GM21717 (cell line): ENCODE measurements around the gene STXBP6.

Experiments
- ATAC-seq: cut with Tn5 transposase; IDR thresholded peaks from one replicate; pipeline ENCODE4 v1.9.1; 2021; ENCODE audit warnings: mild to moderate bottlenecking, moderate library complexity; ENCODE audit not compliant: unreplicated experiment

STXBP6 gene

DNA sequence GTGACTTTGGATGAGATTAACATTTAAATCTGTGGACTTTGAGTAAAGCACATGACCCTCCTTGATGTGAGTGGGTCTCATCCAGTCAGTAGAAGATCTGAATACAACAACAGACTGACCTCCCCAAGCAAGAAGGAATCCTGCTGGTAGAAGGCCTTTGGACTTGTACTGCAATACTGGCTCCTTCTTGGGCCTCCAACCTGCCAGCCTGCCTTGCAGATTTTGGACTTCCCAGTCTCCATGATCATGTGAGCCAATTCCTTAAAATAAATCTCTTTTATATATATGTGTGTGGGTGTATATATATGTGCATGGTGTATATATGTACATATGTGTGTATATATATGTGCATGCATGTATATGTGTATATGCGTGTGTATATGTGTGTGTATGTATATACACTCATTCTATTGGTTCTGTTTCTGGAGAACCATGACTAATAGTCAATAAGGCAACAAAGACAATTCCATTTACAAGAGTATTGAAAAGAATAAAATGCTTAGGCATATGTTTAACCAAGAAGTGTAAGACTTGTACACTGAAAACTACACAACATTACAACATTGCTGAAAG, 183.8 kb downstream of the STXBP6 start:
- ATAC-seq, result no peak

DNA sequence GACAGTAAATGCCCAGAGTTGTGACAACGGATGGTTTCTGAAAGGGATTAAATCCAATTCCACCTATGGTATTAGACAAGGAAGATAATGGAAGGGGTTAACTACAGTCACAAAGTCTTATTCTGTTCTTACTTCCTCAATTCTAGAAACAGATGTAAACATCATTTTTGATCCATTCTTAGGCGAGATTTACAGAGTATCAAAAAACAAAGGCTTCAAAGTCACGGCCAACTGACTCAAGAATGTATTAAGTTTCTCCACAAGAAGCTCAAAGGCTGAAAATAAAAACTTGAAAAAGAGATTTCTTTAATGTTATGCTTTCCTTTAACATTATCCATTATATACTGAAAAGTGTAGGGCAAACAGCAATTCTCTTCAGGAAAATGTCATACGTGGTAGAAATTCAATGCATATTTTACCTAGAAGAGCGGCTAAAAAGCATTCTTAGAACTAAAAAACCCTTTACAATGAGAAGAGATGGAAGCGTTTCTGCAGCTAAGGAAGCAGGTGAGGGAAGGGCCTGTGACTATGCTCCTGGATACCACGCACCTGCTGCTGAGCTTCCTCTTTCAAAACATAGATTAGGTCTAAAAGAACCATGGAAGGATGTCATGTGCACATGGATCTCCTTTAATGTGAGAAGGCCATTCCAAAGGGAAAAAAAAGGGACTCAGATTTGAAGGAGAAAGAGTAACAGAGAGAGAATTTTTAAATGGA, 185.8 kb downstream of the STXBP6 start:
- no peak for ATAC-seq

DNA sequence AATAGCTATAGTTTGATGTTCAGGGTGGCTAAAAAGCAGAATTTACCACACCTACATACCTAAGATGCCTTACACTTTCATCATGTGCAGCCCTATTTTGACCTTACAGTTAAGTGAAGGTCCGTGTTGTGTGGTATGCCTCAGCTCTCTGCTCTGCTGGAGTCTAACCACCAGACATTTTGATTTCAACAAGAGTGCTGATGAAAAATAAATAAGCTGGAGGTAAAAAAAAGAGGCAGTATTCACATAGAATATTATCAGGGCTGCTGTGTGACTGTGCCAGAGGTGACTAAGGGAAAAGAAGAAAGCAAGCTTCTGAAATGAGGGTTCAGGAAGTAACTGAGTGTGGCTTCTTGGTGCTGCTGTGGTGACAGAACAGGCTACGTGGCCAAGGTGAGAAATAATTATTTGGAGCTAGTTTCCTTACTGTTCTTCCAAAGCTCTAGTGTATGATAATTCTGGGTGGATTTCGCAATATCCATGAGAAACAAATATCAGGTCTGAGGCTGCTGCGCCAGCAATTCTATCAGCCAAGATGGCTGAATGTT, 188.8 kb downstream of the STXBP6 start:
- no peak for ATAC-seq

DNA sequence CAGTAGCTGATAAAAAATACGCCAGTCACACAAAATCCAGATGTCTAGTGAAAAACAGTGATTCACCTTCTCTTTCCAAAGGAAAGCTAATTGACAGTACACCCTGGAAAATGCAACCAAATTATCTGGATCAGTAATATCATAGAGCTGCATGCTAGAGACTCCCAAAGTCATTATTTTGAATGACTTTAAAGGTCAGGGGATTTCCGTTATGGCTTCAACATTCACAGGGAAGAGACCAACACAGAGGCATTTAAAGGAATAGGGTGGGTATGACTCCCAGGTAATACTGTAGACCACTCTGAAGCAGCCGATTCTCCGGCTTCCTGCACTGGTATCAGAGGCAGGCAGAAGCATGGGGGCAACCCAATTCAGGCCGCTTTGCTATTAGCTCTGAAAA, 190.4 kb downstream of the STXBP6 start:
- ATAC-seq, result no peak

DNA sequence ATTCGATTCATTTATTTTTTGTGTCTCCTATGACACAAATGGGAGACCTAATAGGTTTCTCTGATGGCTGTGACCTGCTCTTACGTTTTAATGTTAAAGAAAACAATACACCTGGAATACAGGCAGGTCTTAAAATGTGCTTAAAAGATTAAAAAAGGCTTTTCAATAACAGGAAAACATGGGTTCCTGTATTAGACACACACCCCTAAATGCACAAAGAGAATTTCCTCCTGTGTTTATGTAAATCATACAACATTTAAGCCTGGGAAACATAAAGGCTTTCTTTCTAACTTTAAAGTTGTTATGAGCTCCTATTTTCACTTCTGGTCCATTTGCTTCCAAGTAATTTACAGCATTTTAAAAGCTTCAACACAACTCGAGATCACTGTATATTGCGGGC, 191.3 kb downstream of the STXBP6 start:
- no peak for ATAC-seq

DNA sequence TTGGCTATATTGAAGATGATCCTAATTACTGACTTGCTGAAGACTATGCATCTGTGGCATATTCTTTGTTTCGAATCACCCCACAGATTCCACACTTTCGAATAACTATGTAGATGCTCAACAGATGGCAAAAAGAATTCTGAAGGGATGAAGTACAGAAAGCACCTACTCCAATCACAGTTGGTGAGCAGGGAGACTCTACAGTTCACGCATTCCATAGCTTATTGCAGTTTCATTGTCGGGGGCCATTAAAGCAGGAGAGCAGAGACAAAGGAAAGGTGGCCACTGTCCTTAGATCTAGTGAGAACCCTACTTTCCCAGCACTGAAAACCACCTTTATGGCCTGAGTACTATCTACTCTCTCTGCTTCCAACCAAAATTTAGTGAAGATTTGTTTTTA, 191.9 kb downstream of the STXBP6 start:
- no peak for ATAC-seq

DNA sequence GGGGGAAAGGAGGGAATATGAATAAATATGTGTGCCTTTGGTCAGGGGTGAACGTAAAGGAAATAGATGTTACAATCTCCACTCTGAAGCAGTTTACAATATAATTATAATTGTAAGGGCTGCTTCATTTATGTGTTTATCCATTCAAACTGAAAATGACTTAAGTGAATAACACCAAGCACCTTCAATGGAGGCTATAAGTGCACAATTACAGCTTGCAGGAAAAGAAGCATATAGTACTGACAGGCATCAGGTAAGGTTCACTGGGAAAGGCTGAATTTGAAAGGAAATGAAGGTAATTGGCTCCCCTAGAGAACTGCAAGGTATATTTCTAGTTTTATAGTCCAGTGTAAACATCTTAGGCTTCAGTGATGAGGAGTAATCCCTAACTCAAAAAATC, 192.7 kb downstream of the STXBP6 start:
- ATAC-seq, result no peak

DNA sequence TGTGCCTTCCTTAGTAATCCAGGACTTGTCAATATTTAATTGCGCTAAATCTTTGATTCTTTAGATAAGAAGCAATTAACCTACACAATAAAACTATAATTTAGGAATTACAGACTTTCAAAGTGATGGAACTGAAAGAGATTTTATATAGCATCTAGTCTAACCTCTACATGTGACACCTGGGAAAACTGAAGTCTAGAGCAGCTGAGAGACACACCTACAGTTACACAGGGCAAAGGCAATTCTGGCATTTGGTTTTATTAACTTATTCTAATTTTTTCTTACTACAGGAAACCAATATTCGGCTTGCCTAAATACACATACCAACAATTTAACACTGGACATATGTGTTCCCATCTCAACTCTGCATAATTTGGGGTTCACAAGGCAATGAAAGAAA, 196.5 kb downstream of the STXBP6 start:
- no peak for ATAC-seq

DNA sequence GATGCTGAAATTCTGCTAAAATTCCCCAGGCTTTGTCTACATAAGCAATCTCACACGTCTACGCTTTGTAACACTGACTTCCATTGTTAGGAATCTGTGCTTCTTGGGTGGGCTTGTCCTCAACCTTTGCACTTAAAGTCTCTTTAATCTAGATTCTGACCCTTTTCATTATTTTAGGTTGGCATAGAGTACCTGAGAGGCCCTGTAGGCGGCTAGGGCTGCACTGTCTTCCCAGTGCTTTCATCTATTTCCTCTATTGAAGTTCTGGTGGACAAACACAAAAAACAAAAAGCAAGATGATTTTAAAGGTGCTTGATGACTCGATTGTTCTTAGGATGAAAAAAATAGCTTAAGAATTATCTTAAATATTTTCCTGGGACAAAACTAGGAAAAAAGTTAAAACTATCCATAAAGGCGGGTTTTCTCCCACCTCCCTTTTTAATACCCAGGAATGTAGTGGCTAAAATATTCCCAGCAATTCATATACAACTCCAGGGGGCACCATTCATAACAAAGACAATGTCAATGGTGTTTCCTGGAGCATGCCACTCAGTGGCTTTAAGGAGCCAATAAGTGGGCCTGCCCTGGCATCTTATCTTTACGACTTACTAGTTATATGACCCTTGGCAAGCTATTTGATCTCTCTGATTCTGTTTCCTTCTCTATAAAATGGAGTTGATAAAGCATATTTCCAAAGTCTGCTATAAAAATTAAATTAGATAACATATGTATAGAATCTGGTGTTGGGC, 197.5 kb downstream of the STXBP6 start:
- ATAC-seq, result no peak

DNA sequence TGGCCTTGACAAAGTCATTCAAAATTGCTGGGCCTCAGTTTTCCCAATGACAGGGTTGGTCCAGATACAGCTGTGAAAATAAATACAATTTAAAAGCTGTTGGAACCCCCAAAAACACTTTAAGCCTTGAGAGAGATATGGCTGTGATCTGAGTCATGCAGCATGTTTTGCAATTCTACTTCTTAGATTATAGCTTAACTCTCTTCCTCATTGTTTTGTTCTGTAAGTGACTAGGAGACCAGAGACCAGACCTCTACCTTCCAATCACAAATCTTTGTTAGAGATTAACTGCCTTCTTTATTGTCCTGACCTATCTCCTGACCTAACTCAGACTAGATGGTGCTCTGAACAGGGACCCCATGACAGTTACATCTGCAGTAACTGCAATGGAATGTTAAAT, 198.1 kb downstream of the STXBP6 start:
- ATAC-seq, result no peak

DNA sequence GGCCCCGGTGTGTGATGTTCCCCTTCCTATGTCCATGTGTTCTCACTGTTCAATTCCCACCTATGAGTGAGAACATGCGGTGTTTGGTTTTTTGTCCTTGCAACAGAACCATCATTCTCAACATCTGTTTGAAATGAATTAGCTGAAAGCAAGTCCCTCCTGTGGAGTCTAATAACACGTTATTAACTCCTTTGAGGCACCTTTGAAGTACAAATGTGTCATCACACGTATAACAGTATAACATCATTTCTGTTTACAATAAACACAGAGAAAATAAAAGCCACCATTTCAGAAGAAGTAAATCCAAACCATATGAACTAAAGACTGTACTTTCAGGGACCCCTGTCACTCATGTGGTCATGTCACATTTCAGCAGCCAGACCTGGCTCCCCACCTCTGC, 198.5 kb downstream of the STXBP6 start:
- no peak for ATAC-seq

DNA sequence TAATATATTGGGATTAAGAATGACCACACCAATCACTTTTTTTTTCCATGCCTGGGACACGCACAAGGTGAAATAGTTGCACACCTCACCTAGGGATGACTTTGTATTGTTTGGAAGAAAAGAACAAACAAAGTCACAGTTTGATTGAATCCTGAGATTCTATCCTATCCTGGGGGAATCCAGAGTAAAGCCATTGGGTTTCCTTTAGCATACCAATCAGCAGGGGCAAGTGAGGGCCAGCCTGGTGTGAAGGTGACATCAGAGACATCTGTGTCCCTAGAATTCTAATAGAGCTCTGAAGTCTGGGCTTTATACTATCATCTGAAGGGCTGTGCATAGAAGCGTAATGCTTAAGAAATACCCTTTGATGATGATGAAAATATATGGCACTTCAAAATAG, 199.9 kb downstream of the STXBP6 start:
- ATAC-seq, result no peak

DNA sequence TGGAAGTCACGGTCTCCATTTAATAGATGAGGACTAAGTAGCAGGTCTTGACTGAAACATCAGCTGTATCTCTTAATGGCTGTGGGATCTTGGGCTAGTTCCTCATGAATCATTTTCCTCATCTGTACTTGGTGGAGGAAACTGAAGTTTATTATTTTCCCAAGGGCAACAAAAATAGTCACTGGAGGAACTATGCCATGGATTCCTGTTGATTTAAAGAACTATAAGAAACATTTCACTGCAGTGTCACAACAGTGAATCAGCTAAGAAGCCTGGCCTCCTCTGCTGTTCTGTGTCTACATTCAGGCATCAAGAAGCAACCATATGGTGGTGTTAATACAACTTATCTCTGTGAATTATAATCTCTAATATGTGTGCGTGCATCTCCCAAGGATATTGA, 200.5 kb downstream of the STXBP6 start:
- no peak for ATAC-seq

DNA sequence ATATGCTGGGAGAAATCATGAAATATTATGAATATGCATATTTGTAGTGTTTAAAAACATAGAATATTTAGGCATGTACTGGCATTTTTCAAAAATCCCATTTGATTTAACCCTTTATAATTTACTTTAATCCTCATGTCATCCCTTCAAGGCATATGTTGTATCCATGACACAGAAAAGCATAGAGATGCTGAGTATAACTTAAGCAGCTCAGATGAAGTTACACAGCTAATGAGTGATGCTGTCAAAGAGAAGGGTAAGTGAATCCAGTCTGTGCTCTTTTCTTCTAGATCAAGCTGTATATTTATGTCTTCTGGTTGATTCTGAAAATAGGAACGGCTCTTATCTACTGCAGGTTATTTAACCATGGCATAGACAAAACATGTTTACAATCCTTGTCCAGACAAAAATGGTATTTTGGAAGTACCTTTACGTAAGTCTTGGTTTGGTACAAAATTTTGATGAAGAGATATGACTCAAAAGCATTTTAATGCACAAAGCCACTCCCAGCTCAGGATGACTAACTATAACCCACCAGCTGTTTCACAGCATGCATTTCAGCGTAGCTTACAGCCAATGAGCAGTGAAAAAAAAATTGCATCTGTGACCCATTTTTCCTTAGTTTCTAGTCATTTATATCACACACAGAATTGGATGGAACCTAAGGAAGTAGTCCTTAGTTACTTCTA, 201.7 kb downstream of the STXBP6 start:
- ATAC-seq, result no peak

DNA sequence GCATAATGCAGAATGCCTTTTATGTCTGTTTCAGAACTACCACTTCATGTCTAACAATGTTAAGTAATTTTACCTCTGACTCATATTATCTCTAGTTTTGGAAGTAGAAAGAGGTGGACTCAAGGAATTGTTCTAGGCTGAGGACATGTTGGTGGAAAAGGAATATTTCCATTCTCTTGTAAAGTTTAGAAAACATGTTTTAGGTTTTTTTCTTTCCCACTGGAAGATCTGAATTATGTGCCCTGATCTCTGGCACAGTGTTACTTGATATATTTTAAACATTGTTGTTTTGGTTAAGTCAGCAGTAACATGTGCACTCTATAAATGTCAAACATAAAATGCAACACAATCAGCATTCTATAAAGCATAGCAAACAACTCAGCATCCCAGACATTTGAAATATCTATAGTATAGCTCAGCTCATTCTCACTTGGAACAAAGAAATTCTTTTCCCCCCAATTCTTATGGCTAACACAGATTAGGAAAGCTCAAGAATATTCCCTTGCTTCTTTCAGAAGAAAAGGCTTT, 202.3 kb downstream of the STXBP6 start:
- ATAC-seq, result no peak

DNA sequence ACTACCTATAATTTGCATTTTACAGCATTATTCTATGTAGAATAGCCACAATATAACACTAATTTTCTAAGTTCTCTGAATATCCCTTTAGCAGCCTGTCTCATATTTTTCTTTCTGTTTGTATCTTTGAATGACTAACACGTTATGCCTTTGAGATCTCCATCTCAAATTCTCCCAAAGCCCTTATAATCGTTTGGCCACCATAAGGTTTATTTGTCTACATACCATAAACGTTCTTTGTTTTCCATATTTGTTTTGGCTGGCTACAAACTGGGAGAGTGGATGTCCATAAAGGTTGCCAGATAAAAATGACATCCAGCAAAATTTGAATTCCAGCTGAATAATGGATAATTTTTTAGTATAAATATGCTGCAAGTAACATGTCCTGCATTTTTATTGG, 203.7 kb downstream of the STXBP6 start:
- no peak for ATAC-seq

DNA sequence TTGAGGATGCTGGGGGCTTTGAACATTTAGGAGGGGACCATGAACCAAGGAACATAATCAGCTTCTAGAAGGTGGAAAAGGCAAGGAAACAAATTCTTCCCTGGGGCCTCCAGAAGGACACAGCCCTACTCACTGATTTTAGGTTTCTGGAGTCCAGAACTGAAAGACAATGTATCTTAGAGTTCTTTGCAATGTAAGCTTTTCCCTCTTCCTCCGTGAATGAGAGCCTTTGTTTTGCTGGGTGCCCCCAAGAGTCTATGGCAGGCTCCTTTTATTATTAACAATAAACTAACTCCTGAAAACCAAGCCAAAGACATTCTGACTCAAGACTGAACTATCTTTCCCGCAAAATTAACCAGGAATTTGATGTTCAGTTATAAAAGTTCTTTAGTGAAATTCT, 204.1 kb downstream of the STXBP6 start:
- ATAC-seq, result no peak

DNA sequence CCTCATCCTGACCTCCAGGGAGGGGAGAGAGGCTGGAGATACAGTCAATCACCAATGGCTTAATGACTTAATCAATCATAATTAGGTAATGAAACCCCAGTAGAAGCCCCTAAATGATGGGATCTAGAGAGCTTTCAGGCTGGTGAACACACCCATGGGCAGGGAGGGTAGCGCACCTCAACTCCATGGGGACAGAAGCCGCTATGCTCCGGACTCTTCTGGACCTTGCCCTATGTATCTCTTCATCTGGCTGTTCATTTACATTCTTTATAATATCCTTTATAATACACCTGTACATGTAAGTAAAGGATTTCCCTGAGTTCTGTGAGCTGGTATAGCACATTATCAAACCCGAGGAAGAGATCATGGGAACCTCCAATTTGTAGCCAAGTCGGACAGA, 205.9 kb downstream of the STXBP6 start:
- ATAC-seq, result no peak

DNA sequence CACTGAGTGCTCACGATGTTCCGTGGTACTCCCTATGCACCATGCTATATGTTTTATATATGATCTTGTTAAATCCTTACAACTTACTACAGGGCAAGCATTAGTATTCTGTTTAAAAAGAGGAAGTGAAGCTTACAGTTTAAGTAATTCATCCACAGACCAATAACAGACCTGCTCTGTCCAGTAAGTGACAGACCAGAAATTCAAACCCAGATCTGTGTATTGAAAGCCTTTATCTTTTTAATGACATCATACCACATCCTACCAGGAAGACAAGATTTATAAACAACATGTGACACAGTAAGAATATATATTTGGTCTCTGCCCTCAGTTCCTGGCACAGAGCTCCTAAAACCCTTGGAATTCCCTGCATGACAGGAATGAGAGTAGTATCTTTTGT, 206.5 kb downstream of the STXBP6 start:
- ATAC-seq, result no peak

DNA sequence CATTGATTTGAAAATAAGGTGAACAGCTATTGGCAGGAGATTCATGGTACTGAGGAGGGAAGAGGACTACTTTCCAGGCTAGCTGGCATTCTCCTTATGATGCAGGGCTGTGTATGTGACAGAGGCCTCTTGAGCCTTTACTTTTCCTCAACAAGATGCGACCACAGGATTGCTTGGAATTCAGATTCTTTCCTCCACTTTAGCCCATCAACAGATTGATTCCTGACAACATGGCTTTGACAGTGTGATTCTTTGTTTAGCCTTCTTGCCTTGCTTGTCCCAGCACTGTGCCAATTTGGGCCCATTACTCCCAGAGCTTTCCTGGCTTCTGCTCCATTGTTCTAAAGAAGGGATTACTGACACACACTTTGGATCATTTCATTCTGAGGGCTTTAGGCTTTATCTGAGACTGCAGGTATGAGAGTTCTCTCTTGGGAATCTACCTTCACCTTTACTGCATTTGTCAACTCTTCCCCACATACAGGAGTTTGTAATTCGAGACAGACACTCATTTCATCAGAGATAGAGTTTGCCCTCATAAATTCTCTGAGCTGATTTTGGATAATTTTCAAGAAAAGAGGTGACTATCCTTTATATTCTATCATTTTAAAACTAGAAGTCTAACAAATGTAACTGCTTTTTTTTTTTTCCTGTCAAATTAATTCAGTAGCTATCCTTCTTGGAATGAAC, 209.6 kb downstream of the STXBP6 start:
- no peak for ATAC-seq
